Neuronal stem cell (in vitro differentiated cells): ENCODE measurements around the gene AGER.

Experiments
- DNase-seq: peaks from one replicate; pipeline ENCODE4 v3.0.0-alpha.2; 2013; ENCODE audit warnings: low spot score
- H2AFZ ChIP-seq: one replicate; pipeline ENCODE4 v1.6.1; 2013; ENCODE audit warnings: mild to moderate bottlenecking, low read length, inconsistent platforms
- H2AK5ac ChIP-seq: 2 replicates; pipeline ENCODE4 v1.6.1; 2013; ENCODE audit warnings: low read depth, mild to moderate bottlenecking, inconsistent platforms, low read length, moderate library complexity, mixed read lengths
- H2BK120ac ChIP-seq: 2 replicates; pipeline ENCODE4 v1.6.1; 2013; ENCODE audit warnings: low read depth, mild to moderate bottlenecking, inconsistent platforms, low read length, moderate library complexity, mixed read lengths
- H2BK12ac ChIP-seq: one replicate; pipeline ENCODE4 v1.6.1; 2013; ENCODE audit warnings: low read length, inconsistent platforms
- H2BK15ac ChIP-seq: 2 replicates; pipeline ENCODE4 v1.6.1; 2013; ENCODE audit warnings: mild to moderate bottlenecking, low read length, inconsistent platforms, mixed read lengths
- H2BK5ac ChIP-seq: one replicate; pipeline ENCODE4 v1.6.1; 2013; ENCODE audit warnings: inconsistent platforms, mild to moderate bottlenecking, low read length, moderate library complexity
- H3K14ac ChIP-seq: one replicate; pipeline ENCODE4 v1.6.1; 2013; ENCODE audit warnings: low read length, inconsistent platforms
- H3K18ac ChIP-seq: 2 replicates; pipeline ENCODE4 v1.6.1; 2013; ENCODE audit warnings: low read length, inconsistent platforms
- H3K23ac ChIP-seq: 2 replicates; pipeline ENCODE4 v1.6.1; 2013; ENCODE audit warnings: low read depth, mild to moderate bottlenecking, mixed read lengths, low read length, inconsistent platforms; ENCODE audit not compliant: poor library complexity
- H3K27ac ChIP-seq: replicated peaks from 3 replicates; pipeline ENCODE4 v1.5.1; 2013; ENCODE audit warnings: low read length, inconsistent platforms
- H3K27me3 ChIP-seq, 3 experiments: 2 replicates each; pipeline ENCODE4 v1.6.1; 2013; ENCODE audit warnings: low read length in 3 of 3, mild to moderate bottlenecking in 2 of 3, inconsistent platforms in 1 of 3, low read depth in 1 of 3, mixed read lengths in 1 of 3, moderate library complexity in 1 of 3; ENCODE audit not compliant: control insufficient read depth in 3 of 3, insufficient read depth in 3 of 3
- H3K36me3 ChIP-seq, 2 donors: replicated peaks in 1 of 2; 2 replicates each; pipeline ENCODE4 v1.6.1; 2013; ENCODE audit warnings: low read length in 2 of 2; ENCODE audit not compliant: control insufficient read depth in 2 of 2, insufficient read depth in 2 of 2
- H3K4ac ChIP-seq: 2 replicates; pipeline ENCODE4 v1.6.1; 2013; ENCODE audit warnings: inconsistent platforms, mild to moderate bottlenecking, low read length, moderate library complexity
- H3K4me1 ChIP-seq, 2 donors: 1 replicate in 1 of 2; 2 replicates in 1 of 2; pipeline ENCODE4 v1.6.1; 2013; ENCODE audit warnings: low read length in 2 of 2, low read depth in 1 of 2; ENCODE audit not compliant: control insufficient read depth in 2 of 2, insufficient read depth in 1 of 2
- H3K4me2 ChIP-seq: one replicate; pipeline ENCODE4 v1.6.1; 2013; ENCODE audit warnings: mild to moderate bottlenecking, low read length, inconsistent platforms; ENCODE audit not compliant: insufficient read depth, poor library complexity, severe bottlenecking
- H3K4me3 ChIP-seq, 2 donors: 2 replicates each; pipeline ENCODE4 v1.5.1; 2013; ENCODE audit warnings: low read length in 2 of 2, mild to moderate bottlenecking in 2 of 2, inconsistent platforms in 1 of 2, moderate library complexity in 1 of 2
- H3K79me1 ChIP-seq: one replicate; pipeline ENCODE4 v1.6.1; 2013; ENCODE audit warnings: low read depth, mild to moderate bottlenecking, inconsistent platforms, low read length, moderate library complexity
- H3K9ac ChIP-seq: one replicate; pipeline ENCODE4 v1.6.1; 2013; ENCODE audit warnings: mild to moderate bottlenecking, low read depth, low read length, inconsistent platforms; ENCODE audit not compliant: poor library complexity
- H3K9me3 ChIP-seq, 2 donors: replicated peaks in 1 of 2; 2 replicates each; pipeline versions ENCODE3 to v1.6.1; 2013; ENCODE audit warnings: low read length in 2 of 2, mild to moderate bottlenecking in 2 of 2, inconsistent platforms in 1 of 2, low read depth in 1 of 2, mixed read lengths in 1 of 2, moderate library complexity in 1 of 2; ENCODE audit not compliant: control insufficient read depth in 2 of 2, insufficient read depth in 1 of 2
- H4K8ac ChIP-seq: one replicate; pipeline ENCODE4 v1.6.1; 2013; ENCODE audit warnings: low read depth, mild to moderate bottlenecking, inconsistent platforms, low read length, moderate library complexity
- H4K91ac ChIP-seq: one replicate; pipeline ENCODE4 v1.6.1; 2013; ENCODE audit warnings: low read length, low read depth, mild to moderate bottlenecking, inconsistent platforms; ENCODE audit not compliant: poor library complexity
- WGBS, 2 donors: extraction: QIAGEN DNeasy Blood & Tissue Kit; methylation state at CpG; one replicate each; pipeline ENCODE4 v1.1.7; 2013; ENCODE audit warnings: missing lambda C conversion rate in 2 of 2, mixed read lengths in 1 of 2; ENCODE audit not compliant: insufficient read length in 2 of 2, insufficient replicate concordance in 1 of 2; ENCODE audit errors: extremely low coverage in 2 of 2; 5-methylcytosine and 5-hydroxymethylcytosine counted together

The AGER gene

GRCh38 chr6:32173051-32173727 lies 10.9 kb downstream of the AGER start:
- H3K27me3 ChIP-seq = no peaks in the 10 kb centered on the region
- H2BK5ac ChIP-seq = no peak overlapping the region
- no peak overlapping the region for H3K18ac ChIP-seq
- no peaks in the 10 kb centered on the region for H3K9me3 ChIP-seq
- no peak overlapping the region for H3K23ac ChIP-seq
- H3K4me1 ChIP-seq = peaks cover 7 to 20% of the 10 kb centered on the region in 2 donors
- peaks cover 29 to 50% of the 10 kb centered on the region in 2 donors for H3K36me3 ChIP-seq
- no peak overlapping the region for H2BK120ac ChIP-seq
- WGBS, 2 donors = no CpG with 5 or more reads among the region's 4 CpGs
- no peak overlapping the region for H3K4me3 ChIP-seq
- no peak overlapping the region for H2AFZ ChIP-seq
- H3K4ac ChIP-seq = no peak overlapping the region
- no peak overlapping the region for H3K9ac ChIP-seq
- H3K27ac ChIP-seq = no peak overlapping the region
- H4K91ac ChIP-seq = no peak overlapping the region
- no peak overlapping the region for H2BK12ac ChIP-seq
- peaks cover 9% of the 10 kb centered on the region for H3K79me1 ChIP-seq
- H4K8ac ChIP-seq = no peak overlapping the region
- H2AK5ac ChIP-seq = no peak overlapping the region
- H2BK15ac ChIP-seq = no peak overlapping the region
- DNase-seq = no peak
- no peak overlapping the region for H3K4me2 ChIP-seq
- H3K14ac ChIP-seq = no peak overlapping the region

GRCh38 chr6:32171234-32171633 lies 12.8 kb downstream of the AGER start:
- Histone ChIP-seq H3K79me1 (peaks cover 10% of the 10 kb centered on the region), H2BK120ac (no peak overlapping the region), H4K8ac (no peak overlapping the region), H3K18ac (no peak overlapping the region), H3K14ac (no peak overlapping the region), H3K9me3 (no peaks in the 10 kb centered on the region), H2BK12ac (no peak overlapping the region), H3K4me3 (peak overlapping the region in 1 of 2 donors; percentile 48), H3K4me2 (no peak overlapping the region), H3K27me3 (no peaks in the 10 kb centered on the region), H2AK5ac (no peak overlapping the region), H2AFZ (no peak overlapping the region), H4K91ac (no peak overlapping the region), H2BK15ac (no peak overlapping the region), H3K23ac (peak overlapping the region; percentile 37), H3K9ac (no peak overlapping the region), H2BK5ac (no peak overlapping the region), H3K36me3 (peaks cover 34 to 70% of the 10 kb centered on the region in 2 donors), H3K4me1 (peaks cover 4 to 24% of the 10 kb centered on the region in 2 donors), H3K4ac (no peak overlapping the region), H3K27ac (no peak overlapping the region)
- WGBS, 2 donors = no CpG with 5 or more reads among the region's 6 CpGs
- DNase-seq = no peak

- Histone ChIP-seq H2BK120ac (no peak overlapping the region), H3K36me3 (peaks cover 39 to 77% of the 10 kb centered on the region in 2 donors), H3K4me3 (peak overlapping the region in 1 of 2 donors; percentile 22), H3K9me3 (no peaks in the 10 kb centered on the region), H2BK5ac (no peak overlapping the region), H3K79me1 (peaks cover 10% of the 10 kb centered on the region), H3K18ac (no peak overlapping the region), H2BK12ac (no peak overlapping the region), H3K4ac (no peak overlapping the region), H4K91ac (no peak overlapping the region), H3K9ac (no peak overlapping the region), H3K4me1 (peaks cover 4 to 24% of the 10 kb centered on the region in 2 donors), H2AK5ac (no peak overlapping the region), H3K27ac (no peak overlapping the region), H3K14ac (no peak overlapping the region), H2AFZ (no peak overlapping the region), H4K8ac (no peak overlapping the region), H3K23ac (no peak overlapping the region), H3K4me2 (no peak overlapping the region), H3K27me3 (no peaks in the 10 kb centered on the region), H2BK15ac (no peak overlapping the region)
- DNase-seq = no peak
- WGBS, 2 donors = no CpG with 5 or more reads among the region's 11 CpGs
Observed at GRCh38 chr6:32170294-32170693, 13.8 kb downstream of the AGER start.

- no peak overlapping the region for H3K4ac ChIP-seq
- H3K4me3 ChIP-seq = no peak overlapping the region
- peaks cover 0 to 23% of the 10 kb centered on the region in 2 donors for H3K4me1 ChIP-seq
- no peak overlapping the region for H2AFZ ChIP-seq
- no peak overlapping the region for H3K4me2 ChIP-seq
- no peak overlapping the region for H2BK12ac ChIP-seq
- DNase-seq = no peak
- no peak overlapping the region for H3K23ac ChIP-seq
- H2AK5ac ChIP-seq = no peak overlapping the region
- no peaks in the 10 kb centered on the region for H3K27me3 ChIP-seq
- peak overlapping the region; percentile 1 for H2BK5ac ChIP-seq
- no peak overlapping the region for H3K27ac ChIP-seq
- H3K14ac ChIP-seq = no peak overlapping the region
- H2BK120ac ChIP-seq = no peak overlapping the region
- H2BK15ac ChIP-seq = no peak overlapping the region
- no peak overlapping the region for H4K8ac ChIP-seq
- peaks cover 7% of the 10 kb centered on the region for H3K79me1 ChIP-seq
- peaks cover 39 to 78% of the 10 kb centered on the region in 2 donors for H3K36me3 ChIP-seq
- H3K18ac ChIP-seq = no peak overlapping the region
- H3K9me3 ChIP-seq = no peaks in the 10 kb centered on the region
- WGBS, 2 donors = no CpG with 5 or more reads among the region's 11 CpGs
- no peak overlapping the region for H3K9ac ChIP-seq
- H4K91ac ChIP-seq = no peak overlapping the region
Observed at GRCh38 chr6:32168807-32169591, 15.1 kb downstream of the AGER start.
